H1 (cell line): ENCODE data around the gene CAMK2D. TPM values are rescaled to one million over a fixed set of nuclear protein-coding genes. Genes with fewer than 3 reads are reported as not detected.

Source experiments
- CTCF ChIA-PET: fragments of 300-600 bp; sonication (Branson Sonifier 250); formaldehyde crosslinking; loops from one replicate; lab custom pipeline; 2021; ENCODE audit not compliant: partially characterized antibody; lab: Charles Lee
- POLR2A ChIA-PET: fragments of 300-600 bp; sonication (Branson Sonifier 250); formaldehyde crosslinking; loops from one replicate; lab custom pipeline; 2021; ENCODE audit warnings: inconsistent platforms; ENCODE audit not compliant: partially characterized antibody; lab: Charles Lee
- DNase-seq, 2 experiments: peaks; one replicate each; pipeline versions ENCODE4 v3.0.0 to v3.0.0-alpha.2; 2010 to 2022; ENCODE audit warnings: low spot score in 2 of 2, low read depth in 1 of 2, mixed read lengths in 1 of 2
- FAIRE-seq: peaks from 2 replicates; lab custom pipeline; 2011; peaks lifted over from hg19 to GRCh38; lab: Jason Lieb, UNC
- H2AFZ ChIP-seq: 2 replicates; pipeline ENCODE4 v1.8.1; 2012; ENCODE audit warnings: low read length, inconsistent platforms
- H2AK5ac ChIP-seq: 2 replicates; pipeline ENCODE4 v1.6.1; 2013; ENCODE audit warnings: low read depth, low read length
- H2BK120ac ChIP-seq: replicated peaks from 2 replicates; pipeline ENCODE3; 2013; ENCODE audit warnings: low read depth, low read length, inconsistent platforms
- H2BK12ac ChIP-seq: 2 replicates; pipeline ENCODE4 v1.6.1; 2013; ENCODE audit warnings: low read depth, low read length
- H2BK15ac ChIP-seq: 2 replicates; pipeline ENCODE4 v1.6.1; 2013; ENCODE audit warnings: low read length
- H2BK20ac ChIP-seq: 2 replicates; pipeline ENCODE4 v1.6.1; 2013; ENCODE audit warnings: low read length
- H2BK5ac ChIP-seq: 2 replicates; pipeline ENCODE4 v1.6.1; 2013; ENCODE audit warnings: low read depth, low read length
- H3K14ac ChIP-seq: 2 replicates; pipeline ENCODE4 v1.6.1; 2013; ENCODE audit warnings: inconsistent platforms; ENCODE audit not compliant: insufficient read length
- H3K18ac ChIP-seq: 2 replicates; pipeline ENCODE4 v1.6.1; 2013; ENCODE audit warnings: low read length; ENCODE audit errors: extremely low read depth
- H3K23ac ChIP-seq: 2 replicates; pipeline ENCODE4 v1.6.1; 2013; ENCODE audit warnings: inconsistent platforms; ENCODE audit not compliant: insufficient read length
- H3K23me2 ChIP-seq: 2 replicates; pipeline ENCODE4 v1.6.1; 2013; ENCODE audit warnings: low read depth, low read length
- H3K27ac ChIP-seq: 2 replicates; pipeline ENCODE4 v1.6.1; 2011; ENCODE audit warnings: low read depth, low read length, inconsistent platforms
- H3K27me3 ChIP-seq, 4 experiments: replicated peaks in 1 of 4; 1 replicate in 1 of 4; 2 replicates in 3 of 4; pipeline versions ENCODE4 v1.6.1 to v1.8.1; 2011 to 2013; ENCODE audit warnings: low read length in 3 of 4, mild to moderate bottlenecking in 3 of 4, inconsistent platforms in 2 of 4, mixed read lengths in 2 of 4, moderate library complexity in 1 of 4; ENCODE audit not compliant: control insufficient read depth in 3 of 4, insufficient read depth in 3 of 4; ENCODE audit errors: extremely low read depth in 1 of 4
- H3K36me3 ChIP-seq, 4 experiments: 2 replicates each; pipeline versions ENCODE4 v1.6.1 to v1.8.1; 2011 to 2013; ENCODE audit warnings: mild to moderate bottlenecking in 4 of 4, low read length in 3 of 4, moderate library complexity in 2 of 4, control low read depth in 1 of 4, inconsistent platforms in 1 of 4; ENCODE audit not compliant: insufficient read depth in 4 of 4, control insufficient read depth in 2 of 4
- H3K4ac ChIP-seq: replicated peaks from 2 replicates; pipeline ENCODE3; 2013; ENCODE audit warnings: low read length, low read depth, mixed read lengths, inconsistent platforms; ENCODE audit not compliant: insufficient read length
- H3K4me1 ChIP-seq, 4 experiments: replicated peaks in 1 of 4; 1 replicate in 1 of 4; 2 replicates in 3 of 4; pipeline versions ENCODE4 v1.6.1 to v1.8.1; 2011 to 2013; ENCODE audit warnings: low read length in 3 of 4, inconsistent platforms in 2 of 4, mixed read lengths in 1 of 4; ENCODE audit not compliant: insufficient read depth in 4 of 4, control insufficient read depth in 3 of 4
- H3K4me2 ChIP-seq, 2 experiments: 2 replicates each; pipeline versions ENCODE4 v1.6.1 to v1.8.1; 2011 to 2013; ENCODE audit warnings: low read depth in 2 of 2, low read length in 2 of 2, control low read depth in 1 of 2, inconsistent platforms in 1 of 2, mild to moderate bottlenecking in 1 of 2; ENCODE audit not compliant: insufficient read depth in 1 of 2
- H3K4me3 ChIP-seq, 4 experiments: fragments of 200-600, 300-600 bp in 1 of 4; sonication (generic), shearing (Covaris generic), sonication (Bioruptor Twin) in 1 of 4; 2 replicates each; pipeline versions ENCODE4 v1.5.1 to v1.8.1; 2011 to 2016; ENCODE audit warnings: low read length in 4 of 4, low read depth in 3 of 4, control low read depth in 2 of 4, inconsistent platforms in 2 of 4, mild to moderate bottlenecking in 2 of 4, mixed read lengths in 1 of 4, moderate library complexity in 1 of 4; ENCODE audit not compliant: insufficient read depth in 2 of 4; ENCODE audit errors: extremely low read depth in 1 of 4
- H3K56ac ChIP-seq: replicated peaks from 2 replicates; pipeline ENCODE3; 2013; ENCODE audit warnings: low read depth, mild to moderate bottlenecking, mixed read lengths, low read length, inconsistent platforms; ENCODE audit not compliant: insufficient read length
- H3K79me1 ChIP-seq: 2 replicates; pipeline ENCODE4 v1.6.1; 2013; ENCODE audit warnings: low read depth, low read length, control low read depth
- H3K79me2 ChIP-seq, 2 experiments: 2 replicates each; pipeline versions ENCODE4 v1.6.1 to v1.8.1; 2012 to 2013; ENCODE audit warnings: low read length in 2 of 2, mild to moderate bottlenecking in 2 of 2, inconsistent platforms in 1 of 2; ENCODE audit not compliant: insufficient read depth in 2 of 2, control insufficient read depth in 1 of 2
- H3K9ac ChIP-seq, 4 experiments: replicated peaks in 1 of 4; 1 replicate in 1 of 4; 2 replicates in 3 of 4; pipeline versions ENCODE4 v1.6.1 to v1.8.1; 2011 to 2013; ENCODE audit warnings: low read depth in 3 of 4, low read length in 3 of 4, control low read depth in 2 of 4, mild to moderate bottlenecking in 2 of 4, moderate library complexity in 2 of 4, inconsistent platforms in 1 of 4; ENCODE audit errors: extremely low read depth in 1 of 4
- H3K9me3 ChIP-seq, 2 experiments: 2 replicates each; pipeline versions ENCODE4 v1.6.1 to v1.8.1; 2012 to 2013; ENCODE audit warnings: mild to moderate bottlenecking in 2 of 2, moderate library complexity in 2 of 2, control low read depth in 1 of 2, inconsistent platforms in 1 of 2, low read depth in 1 of 2, low read length in 1 of 2, mixed read lengths in 1 of 2; ENCODE audit not compliant: insufficient read depth in 2 of 2
- H4K20me1 ChIP-seq, 2 experiments: replicated peaks in 1 of 2; 2 replicates each; pipeline versions ENCODE3 to v1.8.1; 2011 to 2013; ENCODE audit warnings: inconsistent platforms in 2 of 2, low read length in 2 of 2, mild to moderate bottlenecking in 1 of 2; ENCODE audit not compliant: insufficient read depth in 2 of 2, control insufficient read depth in 1 of 2
- H4K5ac ChIP-seq: 2 replicates; pipeline ENCODE4 v1.6.1; 2013; ENCODE audit warnings: low read length, low read depth, mixed read lengths, inconsistent platforms; ENCODE audit not compliant: insufficient read length
- H4K8ac ChIP-seq: 2 replicates; pipeline ENCODE4 v1.8.0; 2013; ENCODE audit warnings: mild to moderate bottlenecking, moderate library complexity, low read length, inconsistent platforms; ENCODE audit not compliant: insufficient read depth; ENCODE audit errors: extremely low read depth
- H4K91ac ChIP-seq: replicated peaks from 2 replicates; pipeline ENCODE3; 2013; ENCODE audit warnings: low read length, mixed read lengths, inconsistent platforms; ENCODE audit not compliant: insufficient read length
- BACH1 ChIP-seq: IDR thresholded peaks from 2 replicates; pipeline ENCODE4 v1.6.1; 2012; ENCODE audit warnings: low read length, improper control_type of control experiment
- CBX8 ChIP-seq: fragments of 300-800, 300-1000 bp; sonication (generic); IDR thresholded peaks from 2 replicates; pipeline ENCODE4 v1.7.1; 2016; ENCODE audit warnings: low read depth, low read length, borderline replicate concordance
- CHD2 ChIP-seq: IDR thresholded peaks from 2 replicates; pipeline ENCODE4 v1.6.1; 2012; ENCODE audit warnings: low read length, improper control_type of control experiment
- NANOG ChIP-seq: IDR thresholded peaks from 2 replicates; pipeline ENCODE4 v1.6.1; 2011; ENCODE audit warnings: low read length, low read depth, mild to moderate bottlenecking, inconsistent platforms; ENCODE audit not compliant: insufficient read depth, poor library complexity, severe bottlenecking
- POU5F1 ChIP-seq: IDR thresholded peaks from 2 replicates; pipeline ENCODE4 v1.6.1; 2011; ENCODE audit warnings: low read depth, mild to moderate bottlenecking, low read length, moderate library complexity
- RFX5 ChIP-seq: IDR thresholded peaks from 2 replicates; pipeline ENCODE4 v1.6.1; 2011; ENCODE audit warnings: low read depth, low read length, improper control_type of control experiment, borderline replicate concordance
- TEAD4 ChIP-seq: IDR thresholded peaks from 2 replicates; pipeline ENCODE4 v1.6.1; 2012; ENCODE audit warnings: low read depth, low read length, inconsistent platforms, mixed read lengths
- WGBS, 2 experiments: shearing (Covaris generic) in 1 of 2; methylation state at CpG; one replicate each; pipeline versions ENCODE4 v1.1.6 to v1.1.7; 2013 to 2015; ENCODE audit warnings: low lambda C conversion rate in 2 of 2, mixed read lengths in 2 of 2, inconsistent platforms in 1 of 2, low coverage in 1 of 2, missing lambda C conversion rate in 1 of 2; ENCODE audit not compliant: insufficient replicate concordance in 2 of 2, insufficient coverage in 1 of 2, insufficient read length in 1 of 2; ENCODE audit errors: extremely low coverage in 1 of 2, missing lambda C conversion rate in 1 of 2; 5-methylcytosine and 5-hydroxymethylcytosine counted together
- polyA plus RNA-seq, 7 experiments: library from polyadenylated mRNA; depleted of rRNA in 3 of 7; stranded (reverse) in 5 of 7; unstranded in 2 of 7; fragments of >200 nt in 5 of 7; fragments of 200-250 nt in 2 of 7; gene quantifications; 1 replicate in 5 of 7; 2 replicates in 1 of 7; 4 replicates in 1 of 7; pipeline versions ENCODE4 v1.2.1 to v1.2.3, GENCODE V29; 2011 to 2013; ENCODE audit warnings: missing spikeins in 2 of 7, mixed read lengths in 2 of 7
- total RNA-seq: library from RNA; stranded (reverse); fragmentation: NEBNext Ultra II Directional; extraction: Animal tissue kit (Norgen Biotek cat#: 25700); gene quantifications from 2 replicates; pipeline ENCODE4 v1.2.1, GENCODE V29; 2021

The CAMK2D gene
- total and polyA plus RNA-seq, 2 of the 8 experiments (the other 6 are each of a cell fraction or from before 2014, with no cell fraction given): 3.2 to 7.0 TPM

GRCh38 chr4:113732967-113733527 lies 28.5 kb downstream of the CAMK2D start:
- H3K79me1 ChIP-seq: no peaks in the 10 kb centered on the region
- TF ChIP-seq POU5F1: no peak
- TF ChIP-seq BACH1: no peak
- no peak for TF ChIP-seq TEAD4
- TF ChIP-seq CHD2: no peak
- no peak for TF ChIP-seq RFX5
- no peak for TF ChIP-seq CBX8
- no peak for TF ChIP-seq NANOG
- no peak overlapping the region for H4K91ac ChIP-seq
- no peak overlapping the region for H3K14ac ChIP-seq
- no peaks in the 10 kb centered on the region for H3K9me3 ChIP-seq
- peaks cover 0 to under 1% (median 0%) of the 10 kb centered on the region in 4 experiments; a peak in 1 of 7 replicates for H3K4me1 ChIP-seq
- H2BK15ac ChIP-seq: no peak overlapping the region
- H3K79me2 ChIP-seq: no peaks in the 10 kb centered on the region
- FAIRE-seq (no peak), DNase-seq (no peak)
- CTCF ChIA-PET: interaction anchor here (1.3 kb wide), 1 partner anchor 30 kb away, joined by 4 read pairs; no protein-coding TSS in a partner anchor
- H3K27me3 ChIP-seq: no peaks in the 10 kb centered on the region
- H3K23ac ChIP-seq: no peak overlapping the region
- H2BK5ac ChIP-seq: no peak overlapping the region
- no peak overlapping the region for H2AK5ac ChIP-seq
- no peak overlapping the region for H3K27ac ChIP-seq
- no peak overlapping the region for H4K8ac ChIP-seq
- no peaks in the 10 kb centered on the region for H3K23me2 ChIP-seq
- 83% methylated on average over 1 of the region's 1 CpG; no CpG with 5 or more reads in 1 of the 2 experiments for WGBS, 2 experiments
- no peaks in the 10 kb centered on the region for H3K36me3 ChIP-seq
- no peak overlapping the region for H2AFZ ChIP-seq
- H3K18ac ChIP-seq: no peak overlapping the region
- no peak overlapping the region for H2BK20ac ChIP-seq
- no peak overlapping the region for H2BK12ac ChIP-seq
- POLR2A ChIA-PET: no interaction called here
- no peak overlapping the region for H2BK120ac ChIP-seq
- H4K20me1 ChIP-seq: no peaks in the 10 kb centered on the region
- no peak overlapping the region for H3K4me3 ChIP-seq
- no peak overlapping the region for H3K4ac ChIP-seq
- no peak overlapping the region for H3K4me2 ChIP-seq
- H3K56ac ChIP-seq: no peak overlapping the region
- H3K9ac ChIP-seq: no peak overlapping the region
- no peak overlapping the region for H4K5ac ChIP-seq
